Mesothelial cell of epicardium (in vitro differentiated cells): ENCODE results near the gene SNUPN. TPM values are rescaled to one million over a fixed set of nuclear protein-coding genes. Genes with fewer than 3 reads are reported as not detected.
"Not testable (repeated sequence)": the region's sequence is repeated elsewhere in the genome, so short reads cannot be mapped to it uniquely, and the experiment has no call there.

Source experiments
- DNase-seq, 2 experiments: peaks; one replicate each; pipeline ENCODE4 v3.0.0; 2021; ENCODE audit warnings: low spot score in 2 of 2; ENCODE audit not compliant: unreplicated experiment in 2 of 2
- H3K27ac Mint-ChIP-seq: 2 replicates; pipeline ENCODE4 v1.8.0; 2021; ENCODE audit warnings: mixed read lengths
- H3K27me3 Mint-ChIP-seq: 2 replicates; pipeline ENCODE4 v1.8.0; 2021; ENCODE audit warnings: low read depth, mixed read lengths
- H3K36me3 Mint-ChIP-seq: 2 replicates; pipeline ENCODE4 v1.8.0; 2021; ENCODE audit warnings: mixed read lengths
- H3K4me1 Mint-ChIP-seq: 2 replicates; pipeline ENCODE4 v1.8.0; 2021; ENCODE audit warnings: mixed read lengths
- H3K4me3 Mint-ChIP-seq: 2 replicates; pipeline ENCODE4 v1.8.0; 2021; ENCODE audit warnings: mild to moderate bottlenecking, moderate library complexity, mixed read lengths
- H3K9me3 Mint-ChIP-seq: 2 replicates; pipeline ENCODE4 v1.8.0; 2021; ENCODE audit warnings: mixed read lengths
- total RNA-seq: library from RNA; stranded (reverse); gene quantifications from 3 replicates; pipeline ENCODE4 v1.2.1, GENCODE V29; 2021
- TF ChIP-seq, protein P1 (sequence below): fragments of 200-600 bp; sonication (generic); IDR thresholded peaks from one replicate; pipeline ENCODE4 v1.5.0; 2021; ENCODE audit warnings: antibody characterized with exemption; ENCODE audit not compliant: unreplicated experiment

SNUPN gene
- total RNA-seq, 1 donor from 2014 or later: 23.0 TPM

- H3K4me3 Mint-ChIP-seq: no peak overlapping the region
- H3K27ac Mint-ChIP-seq: peak overlapping the region; percentile 80
- TF ChIP-seq, protein P1, sequence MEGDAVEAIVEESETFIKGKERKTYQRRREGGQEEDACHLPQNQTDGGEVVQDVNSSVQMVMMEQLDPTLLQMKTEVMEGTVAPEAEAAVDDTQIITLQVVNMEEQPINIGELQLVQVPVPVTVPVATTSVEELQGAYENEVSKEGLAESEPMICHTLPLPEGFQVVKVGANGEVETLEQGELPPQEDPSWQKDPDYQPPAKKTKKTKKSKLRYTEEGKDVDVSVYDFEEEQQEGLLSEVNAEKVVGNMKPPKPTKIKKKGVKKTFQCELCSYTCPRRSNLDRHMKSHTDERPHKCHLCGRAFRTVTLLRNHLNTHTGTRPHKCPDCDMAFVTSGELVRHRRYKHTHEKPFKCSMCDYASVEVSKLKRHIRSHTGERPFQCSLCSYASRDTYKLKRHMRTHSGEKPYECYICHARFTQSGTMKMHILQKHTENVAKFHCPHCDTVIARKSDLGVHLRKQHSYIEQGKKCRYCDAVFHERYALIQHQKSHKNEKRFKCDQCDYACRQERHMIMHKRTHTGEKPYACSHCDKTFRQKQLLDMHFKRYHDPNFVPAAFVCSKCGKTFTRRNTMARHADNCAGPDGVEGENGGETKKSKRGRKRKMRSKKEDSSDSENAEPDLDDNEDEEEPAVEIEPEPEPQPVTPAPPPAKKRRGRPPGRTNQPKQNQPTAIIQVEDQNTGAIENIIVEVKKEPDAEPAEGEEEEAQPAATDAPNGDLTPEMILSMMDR: no peak
- peaks cover 12% of the 10 kb centered on the region for H3K4me1 Mint-ChIP-seq
- no peaks in the 10 kb centered on the region for H3K27me3 Mint-ChIP-seq
- H3K9me3 Mint-ChIP-seq: no peaks in the 10 kb centered on the region
- no peak for DNase-seq
- peaks cover 13% of the 10 kb centered on the region for H3K36me3 Mint-ChIP-seq
Measured at GRCh38 chr15:75565062-75565970, 60.2 kb downstream of the SNUPN start.

DNA sequence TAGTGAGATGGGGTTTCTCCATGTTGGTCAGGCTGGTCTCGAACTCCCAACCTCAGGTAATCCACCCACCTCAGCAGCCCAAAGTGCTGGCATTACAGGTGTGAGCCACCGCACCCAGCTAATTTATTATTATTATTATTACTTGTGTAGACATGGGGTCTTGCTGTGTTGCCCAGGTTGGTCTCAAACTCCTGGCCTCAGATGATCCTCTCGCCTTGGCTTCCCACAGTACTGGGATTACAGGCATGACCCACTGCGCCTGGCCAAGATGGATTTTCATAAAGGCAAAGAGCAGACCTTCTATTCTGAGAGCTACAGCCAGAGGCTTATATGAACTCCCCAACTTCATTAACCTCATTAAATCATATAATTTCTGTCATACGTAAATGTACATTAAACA lies 63.6 kb downstream of the SNUPN start:
- no peaks in the 10 kb centered on the region for H3K9me3 Mint-ChIP-seq

DNA sequence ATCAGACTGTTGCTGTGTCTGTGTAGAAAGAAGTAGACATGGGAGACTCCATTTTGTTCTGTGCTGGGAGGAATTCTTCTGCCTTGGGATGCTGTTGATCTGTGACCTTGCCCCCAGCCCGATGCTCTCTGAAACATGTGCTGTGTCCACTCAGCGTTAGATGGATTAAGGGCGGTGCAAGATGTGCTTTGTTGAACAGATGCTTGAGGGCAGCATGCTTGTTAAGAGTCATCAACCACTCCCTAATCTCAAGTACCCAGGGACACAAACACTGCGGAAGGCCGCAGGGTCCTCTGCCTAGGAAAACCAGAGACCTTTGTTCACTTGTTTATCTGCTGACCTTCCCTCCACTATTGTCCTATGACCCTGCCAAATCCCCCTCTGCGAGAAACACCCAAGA lies 66.2 kb downstream of the SNUPN start:
- peaks cover 14% of the 10 kb centered on the region for H3K36me3 Mint-ChIP-seq
- H3K9me3 Mint-ChIP-seq, H3K27ac Mint-ChIP-seq, H3K27me3 Mint-ChIP-seq, H3K4me1 Mint-ChIP-seq, H3K4me3 Mint-ChIP-seq, DNase-seq: not testable (repeated sequence)

More for the DNA sequence above, 63.6 kb downstream of the SNUPN start:
- Mint-ChIP-seq H3K27ac (no peak overlapping the region), H3K4me1 (peaks cover 12% of the 10 kb centered on the region), H3K4me3 (no peak overlapping the region), H3K27me3 (no peaks in the 10 kb centered on the region), H3K36me3 (peaks cover 14% of the 10 kb centered on the region)
- no peak for DNase-seq
- TF ChIP-seq, protein P1: no peak

DNA sequence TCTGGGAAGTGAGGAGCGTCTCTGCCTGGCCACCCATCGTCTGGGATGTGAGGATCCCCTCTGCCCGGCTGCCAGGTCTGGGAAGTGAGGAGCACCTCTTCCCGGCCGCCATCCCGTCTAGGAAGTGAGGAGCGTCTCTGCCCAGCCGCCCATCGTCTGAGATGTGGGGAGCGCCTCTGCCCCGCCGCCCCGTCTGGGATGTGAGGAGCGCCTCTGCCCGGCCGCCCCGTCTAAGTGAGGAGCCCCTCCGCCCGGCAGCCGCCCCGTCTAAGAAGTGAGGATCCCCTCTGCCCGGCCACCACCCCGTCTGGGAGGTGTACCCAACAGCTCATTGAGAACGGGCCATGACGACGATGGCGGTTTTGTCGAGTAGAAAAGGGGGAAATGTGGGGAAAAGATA lies 66.6 kb downstream of the SNUPN start:
- not testable (repeated sequence) for H3K9me3 Mint-ChIP-seq, H3K27me3 Mint-ChIP-seq, H3K4me1 Mint-ChIP-seq, H3K27ac Mint-ChIP-seq, H3K4me3 Mint-ChIP-seq, DNase-seq
- H3K36me3 Mint-ChIP-seq: peaks cover 14% of the 10 kb centered on the region

- H3K27ac Mint-ChIP-seq: peak overlapping the region; percentile 9
- peaks cover 2% of the 10 kb centered on the region for H3K36me3 Mint-ChIP-seq
- no peaks in the 10 kb centered on the region for H3K9me3 Mint-ChIP-seq
- TF ChIP-seq, protein P1: no peak
- H3K4me3 Mint-ChIP-seq: no peak overlapping the region
- H3K27me3 Mint-ChIP-seq: no peaks in the 10 kb centered on the region
- DNase-seq: no peak
- no peaks in the 10 kb centered on the region for H3K4me1 Mint-ChIP-seq
Measured at GRCh38 chr15:75554717-75555116, 70.8 kb downstream of the SNUPN start.

DNA sequence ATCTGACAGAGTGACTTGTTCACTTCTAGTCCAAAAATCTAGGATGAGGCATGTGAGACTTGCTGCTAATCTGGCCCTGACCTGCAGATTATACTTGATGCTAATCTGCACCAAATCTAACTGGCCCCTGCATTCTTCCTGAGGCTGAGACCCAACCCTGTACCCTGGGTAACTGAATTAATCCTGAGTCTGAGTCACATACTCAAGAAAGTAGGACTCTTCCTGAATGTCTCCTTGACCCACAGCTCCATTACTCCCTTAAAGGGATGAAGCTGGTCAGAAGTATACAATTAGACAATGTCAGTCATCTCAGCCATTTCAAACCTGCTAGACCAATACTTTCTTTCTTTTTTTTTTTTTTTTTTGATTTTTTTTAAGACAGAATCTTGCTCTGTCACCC lies 71.9 kb downstream of the SNUPN start:
- Mint-ChIP-seq H3K4me1 (no peaks in the 10 kb centered on the region), H3K27me3 (no peaks in the 10 kb centered on the region), H3K9me3 (no peaks in the 10 kb centered on the region), H3K27ac (no peak overlapping the region), H3K4me3 (no peak overlapping the region), H3K36me3 (no peaks in the 10 kb centered on the region)
- TF ChIP-seq, protein P1: no peak
- no peak for DNase-seq
